DOHH2 (cell line): ENCODE measurements around the gene DZANK1.

Source experiments
- H3F3A ChIP-seq: fragments of 200-600 bp; sonication (generic), shearing (Covaris generic); 2 replicates; pipeline ENCODE4 v1.6.0; 2016; ENCODE audit warnings: antibody characterized with exemption, mild to moderate bottlenecking; ENCODE audit not compliant: control insufficient read depth, insufficient read depth
- H3K27ac ChIP-seq: fragments of 200-600 bp; sonication (generic); 2 replicates; pipeline ENCODE4 v1.5.1; 2014; ENCODE audit warnings: low read depth, mild to moderate bottlenecking, low read length, moderate library complexity
- H3K27me3 ChIP-seq: fragments of 200-600 bp; sonication (generic); 2 replicates; pipeline ENCODE4 v1.6.1; 2014; ENCODE audit warnings: mild to moderate bottlenecking, low read length, mixed read lengths; ENCODE audit not compliant: control insufficient read depth
- H3K36me3 ChIP-seq: fragments of 200-600 bp; sonication (generic); 2 replicates; pipeline ENCODE4 v1.6.1; 2014; ENCODE audit warnings: mild to moderate bottlenecking, low read length, moderate library complexity, mixed read lengths; ENCODE audit not compliant: control insufficient read depth
- H3K4me1 ChIP-seq: fragments of 200-600 bp; sonication (generic); 2 replicates; pipeline ENCODE4 v1.6.1; 2014; ENCODE audit warnings: mild to moderate bottlenecking, low read length, mixed read lengths; ENCODE audit not compliant: control insufficient read depth
- H3K4me2 ChIP-seq: fragments of 200-600 bp; sonication (generic); 2 replicates; pipeline ENCODE4 v1.6.0; 2014; ENCODE audit warnings: mild to moderate bottlenecking, low read length, moderate library complexity
- H3K4me3 ChIP-seq: fragments of 200-600 bp; sonication (generic); 2 replicates; pipeline ENCODE4 v1.5.1; 2014; ENCODE audit warnings: mild to moderate bottlenecking, low read length, mixed read lengths
- H3K79me2 ChIP-seq: fragments of 200-600 bp; sonication (generic); 2 replicates; pipeline ENCODE4 v1.6.1; 2014; ENCODE audit warnings: mild to moderate bottlenecking, low read length, mixed read lengths; ENCODE audit not compliant: control insufficient read depth
- H3K9me2 ChIP-seq: fragments of 200-600 bp; sonication (generic); replicated peaks from 2 replicates; pipeline ENCODE4 v1.6.1; 2014; ENCODE audit warnings: mild to moderate bottlenecking, low read length, mixed read lengths; ENCODE audit not compliant: control insufficient read depth
- H3K9me3 ChIP-seq: fragments of 200-600 bp; sonication (generic); 2 replicates; pipeline ENCODE4 v1.6.1; 2014; ENCODE audit warnings: antibody characterized with exemption, low read length, mixed read lengths; ENCODE audit not compliant: control insufficient read depth, insufficient read depth
- H4K20me1 ChIP-seq: fragments of 200-600 bp; sonication (generic); 2 replicates; pipeline ENCODE4 v1.6.0; 2014; ENCODE audit warnings: low read depth, mild to moderate bottlenecking, antibody characterized with exemption, low read length, moderate library complexity; ENCODE audit not compliant: control insufficient read depth, insufficient read depth
- CTCF ChIP-seq: fragments of 200-600 bp; sonication (generic); IDR thresholded peaks from one replicate; pipeline ENCODE4 v1.5.1; 2014; ENCODE audit warnings: antibody characterized with exemption, mild to moderate bottlenecking, low read depth, low read length; ENCODE audit not compliant: poor library complexity, severe bottlenecking
- EZH2phosphoT487 ChIP-seq: fragments of 200-600 bp; sonication (generic); IDR thresholded peaks from 2 replicates; pipeline ENCODE4 v1.6.1; 2017; ENCODE audit warnings: borderline replicate concordance, mild to moderate bottlenecking, antibody characterized with exemption, low read length, moderate library complexity, mixed read lengths

DZANK1 gene

GRCh38 chr20:18513208-18513607, 46.4 kb upstream of the DZANK1 start:
- Histone ChIP-seq H3F3A (peaks cover 7% of the 10 kb centered on the region), H3K4me3 (no peak overlapping the region), H3K4me2 (no peak overlapping the region), H4K20me1 (no peaks in the 10 kb centered on the region), H3K9me3 (no peaks in the 10 kb centered on the region), H3K9me2 (no peaks in the 10 kb centered on the region), H3K79me2 (peaks cover 26% of the 10 kb centered on the region), H3K4me1 (peaks cover 21% of the 10 kb centered on the region), H3K36me3 (peaks cover 66% of the 10 kb centered on the region), H3K27ac (no peak overlapping the region), H3K27me3 (no peaks in the 10 kb centered on the region)
- TF ChIP-seq EZH2phosphoT487 (no peak), CTCF (no peak)

- Histone ChIP-seq H3K79me2 (peaks cover 30% of the 10 kb centered on the region), H3K4me3 (no peak overlapping the region), H3K27ac (no peak overlapping the region), H3K4me2 (no peak overlapping the region), H3F3A (peaks cover 7% of the 10 kb centered on the region), H3K9me3 (no peaks in the 10 kb centered on the region), H4K20me1 (no peaks in the 10 kb centered on the region), H3K36me3 (peaks cover 67% of the 10 kb centered on the region), H3K4me1 (peaks cover 25% of the 10 kb centered on the region), H3K27me3 (no peaks in the 10 kb centered on the region), H3K9me2 (no peaks in the 10 kb centered on the region)
- TF ChIP-seq CTCF, result no peak
- TF ChIP-seq EZH2phosphoT487, result no peak
These were observed 44.7 kb upstream of the DZANK1 start for GRCh38 chr20:18511571-18511970.

GRCh38 chr20:18507218-18508191, 40.7 kb upstream of the DZANK1 start, which contains the start of gene SEC23B:
Gene SEC23B (plus strand): TSS chr20:18507940. CDS start chr20:18510836, 2,896 bp downstream.
- no peaks in the 10 kb centered on the region for H3K9me3 ChIP-seq
- no peak for TF ChIP-seq CTCF
- no peak for TF ChIP-seq EZH2phosphoT487
- peaks cover 38% of the 10 kb centered on the region for H3K36me3 ChIP-seq
- H3K79me2 ChIP-seq, result peaks cover 28% of the 10 kb centered on the region
- peak within 1 kb of the TSS; percentile 74 for H3K4me2 ChIP-seq
- H3K27me3 ChIP-seq, result no peaks in the 10 kb centered on the region
- peaks cover 13% of the 10 kb centered on the region for H3F3A ChIP-seq
- H3K27ac ChIP-seq, result peak within 1 kb of the TSS; percentile 93
- H3K4me1 ChIP-seq, result peaks cover 34% of the 10 kb centered on the region
- H3K4me3 ChIP-seq, result peak within 1 kb of the TSS; percentile 89
- H4K20me1 ChIP-seq, result no peaks in the 10 kb centered on the region
- H3K9me2 ChIP-seq, result no peaks in the 10 kb centered on the region
